T-helper 9 cell (primary cell): ENCODE data around the gene KLK1.
"Not testable (repeated sequence)": the region's sequence is repeated elsewhere in the genome, so short reads cannot be mapped to it uniquely, and the experiment has no call there.

Source experiments
- DNase-seq: peaks from one replicate; pipeline ENCODE4 v3.0.0-alpha.2; 2020

KLK1 gene

GRCh38 chr19:50791594-50792271 lies 31.9 kb downstream of the KLK1 start:
- DNase-seq = no peak

DNA sequence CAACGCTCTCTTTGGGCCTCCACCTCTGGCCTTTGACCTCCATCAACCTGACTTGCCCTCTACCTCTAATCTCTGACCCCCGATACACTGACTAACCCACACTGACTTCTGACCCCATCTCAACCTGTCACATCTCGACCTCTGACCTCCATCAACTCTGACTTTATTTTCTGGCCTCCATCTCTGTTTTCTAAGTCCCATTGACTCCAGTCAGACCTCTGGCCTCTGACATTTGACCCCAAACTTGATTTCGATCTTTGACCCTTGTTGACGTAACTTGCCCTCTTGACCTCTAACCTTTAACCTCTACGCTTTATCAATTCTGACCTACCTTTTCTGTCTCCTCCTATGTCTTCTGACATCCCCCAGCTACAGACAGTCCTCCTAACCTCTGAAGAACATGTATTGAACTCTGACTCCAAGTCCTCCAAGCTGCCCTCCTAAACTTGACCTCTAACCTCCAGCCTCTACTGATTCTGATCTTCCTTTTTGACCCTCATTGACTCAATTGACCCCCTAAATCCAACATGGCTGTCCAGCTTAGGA lies 32.6 kb downstream of the KLK1 start:
- no peak for DNase-seq

DNA sequence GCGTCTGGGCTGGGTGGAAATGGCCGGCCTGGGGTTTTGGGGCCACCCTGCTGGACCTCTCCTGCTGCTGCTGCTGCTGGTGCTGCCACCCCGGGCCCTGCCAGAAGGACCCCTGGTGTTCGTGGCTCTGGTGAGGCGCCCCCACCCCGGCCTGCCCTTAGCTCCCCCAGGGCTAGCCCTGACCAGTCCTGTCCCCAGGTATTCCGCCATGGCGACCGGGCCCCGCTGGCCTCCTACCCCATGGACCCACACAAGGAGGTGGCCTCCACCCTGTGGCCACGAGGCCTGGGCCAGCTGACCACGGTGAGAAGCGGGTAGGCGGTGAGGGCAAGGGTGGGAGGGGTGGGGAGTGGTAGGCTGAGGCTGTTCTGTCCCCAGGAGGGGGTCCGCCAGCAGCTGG lies 33.2 kb downstream of the KLK1 start, which contains the start of gene ACP4:
Gene ACP4 (plus strand): TSS at position 20 of the 400 bp plus-strand sequence. CDS start 0 bp downstream, at position 20.
- DNase-seq = no peak

GRCh38 chr19:50785329-50785728 lies 38.3 kb downstream of the KLK1 start:
- no peak for DNase-seq

DNA sequence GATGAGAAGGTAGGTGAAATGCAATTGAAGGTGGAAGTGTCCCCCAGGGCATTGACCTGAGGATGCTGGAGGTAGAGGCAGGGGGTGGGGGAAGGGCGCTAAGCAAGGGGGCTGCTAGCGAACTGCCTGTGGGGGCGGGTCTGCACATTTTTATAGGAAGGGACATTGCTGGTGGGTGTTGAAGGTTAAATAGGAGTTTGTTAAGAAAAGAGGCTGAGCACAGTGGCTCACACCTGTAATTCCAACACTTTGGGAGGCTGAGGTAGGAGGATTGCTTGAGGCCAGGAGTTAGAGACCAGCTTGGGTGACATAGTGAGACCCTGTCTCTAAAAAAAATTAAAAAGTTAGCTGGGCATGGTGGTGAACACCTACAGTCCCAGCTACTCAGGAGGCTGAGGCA lies 38.9 kb downstream of the KLK1 start:
- no peak for DNase-seq

DNA sequence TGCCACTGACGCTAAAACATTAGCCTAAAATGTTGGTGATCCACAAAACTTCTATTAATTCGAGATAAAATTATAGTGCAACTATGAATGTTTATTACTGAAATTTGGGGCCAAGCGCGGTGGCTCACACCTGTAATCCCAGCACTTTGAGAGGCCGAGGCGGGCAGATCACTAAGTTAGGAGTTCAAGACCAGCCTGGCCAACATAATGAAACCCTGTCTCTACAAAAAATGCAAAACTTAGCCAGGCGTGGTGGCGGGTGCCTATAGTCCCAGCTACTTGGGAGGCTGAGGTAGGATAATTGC lies 39.8 kb downstream of the KLK1 start:
- not testable (repeated sequence) for DNase-seq

- DNase-seq = no peak
Observed at GRCh38 chr19:50780753-50781435, 42.7 kb downstream of the KLK1 start.

DNA sequence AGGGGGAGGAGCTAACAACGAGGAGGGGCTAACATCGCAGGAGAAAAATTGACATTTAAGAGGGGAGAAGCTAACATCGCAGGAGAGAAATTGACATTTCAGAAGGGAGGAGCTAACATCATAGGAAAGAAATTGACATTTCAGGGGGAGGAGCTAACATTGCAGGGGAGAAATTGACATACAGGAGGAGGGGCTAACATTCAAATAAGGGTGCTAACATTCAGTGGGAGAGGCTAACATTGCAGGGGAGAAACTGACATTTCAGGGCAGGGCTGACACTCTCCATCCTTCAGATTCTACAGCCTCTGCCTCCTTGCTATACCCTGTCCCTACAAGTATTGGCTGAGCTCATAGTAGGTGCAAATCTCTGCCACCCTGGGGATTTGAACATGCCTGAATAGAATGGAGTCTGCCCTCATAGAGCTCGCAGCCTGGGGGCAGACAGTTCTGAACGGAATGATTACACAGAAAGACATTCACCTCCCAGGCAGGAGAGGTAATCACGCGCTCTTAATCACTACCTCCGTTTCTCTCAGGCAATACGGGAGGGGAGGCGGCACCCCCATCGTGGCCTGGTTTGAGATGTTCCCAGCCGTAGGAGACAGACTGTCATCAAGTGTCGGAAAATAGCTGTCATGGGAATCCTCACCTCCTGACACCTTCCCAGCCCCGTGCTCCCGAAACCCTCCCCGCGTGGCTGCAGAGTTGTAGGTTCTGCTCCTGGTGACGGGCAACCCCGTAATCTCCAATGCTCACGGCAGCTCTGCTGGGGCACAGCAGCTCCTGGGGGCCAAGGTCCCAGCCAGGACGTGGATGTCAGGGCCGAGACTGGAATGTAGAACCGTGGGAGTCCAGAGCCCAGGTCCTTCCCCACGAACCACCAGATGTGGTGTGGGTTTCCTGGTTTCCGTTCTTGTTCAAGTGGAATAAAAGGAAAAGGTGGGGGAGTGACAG lies 43.8 kb downstream of the KLK1 start:
- no peak for DNase-seq

- no peak for DNase-seq
Observed at GRCh38 chr19:50778906-50779430, 44.6 kb downstream of the KLK1 start.

DNA sequence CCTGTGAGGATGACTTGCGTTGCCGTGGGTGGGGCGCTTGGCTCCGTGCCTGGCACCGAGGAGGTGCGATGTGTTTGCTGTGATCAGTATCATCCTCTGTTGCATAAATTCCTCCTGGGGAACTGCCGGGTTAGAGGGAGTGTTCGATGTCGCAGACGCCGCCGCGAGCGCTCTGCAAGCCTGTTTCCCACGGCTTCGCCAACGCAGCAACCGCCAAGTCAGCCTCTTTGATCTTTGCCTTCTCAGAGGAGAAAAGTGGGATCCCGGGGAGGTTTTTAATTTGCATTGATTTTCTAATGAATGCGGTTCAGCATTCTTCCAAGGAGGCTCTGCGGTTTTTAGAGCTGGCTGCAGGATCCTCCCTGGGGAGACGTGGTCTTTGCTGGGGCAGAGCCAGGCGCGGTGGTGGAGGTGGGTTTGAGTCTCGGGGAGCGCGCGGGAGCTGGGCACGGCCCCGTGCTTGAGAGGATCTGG lies 45.7 kb downstream of the KLK1 start:
- no peak for DNase-seq

- no peak for DNase-seq
Observed at GRCh38 chr19:50777261-50777660, 46.3 kb downstream of the KLK1 start.

GRCh38 chr19:50776131-50776530 lies 47.5 kb downstream of the KLK1 start:
- no peak for DNase-seq

- DNase-seq = not testable (repeated sequence)
Observed at GRCh38 chr19:50773454-50773853, 50.1 kb downstream of the KLK1 start.

DNA sequence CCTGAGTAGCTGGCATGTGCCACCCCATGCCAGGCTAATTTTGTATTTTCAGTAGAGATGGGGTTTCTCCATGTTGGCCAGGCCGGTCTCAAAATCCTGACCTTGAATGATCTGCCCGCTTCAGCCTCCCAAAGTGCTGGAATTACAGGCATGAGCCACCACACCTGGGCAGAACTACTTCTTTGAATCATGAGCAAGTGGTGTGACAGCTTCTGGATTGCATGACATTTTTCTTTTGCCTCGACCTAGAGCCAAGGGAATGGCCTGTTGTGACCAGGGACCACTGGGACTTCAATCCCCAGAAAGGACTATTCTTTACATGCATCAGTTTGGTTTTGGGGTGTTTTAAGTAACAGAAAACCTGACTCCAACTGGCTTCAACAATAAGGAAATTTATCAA lies 50.7 kb downstream of the KLK1 start:
- DNase-seq = not testable (repeated sequence)

GRCh38 chr19:50772476-50772875 lies 51.1 kb downstream of the KLK1 start:
- no peak for DNase-seq

DNA sequence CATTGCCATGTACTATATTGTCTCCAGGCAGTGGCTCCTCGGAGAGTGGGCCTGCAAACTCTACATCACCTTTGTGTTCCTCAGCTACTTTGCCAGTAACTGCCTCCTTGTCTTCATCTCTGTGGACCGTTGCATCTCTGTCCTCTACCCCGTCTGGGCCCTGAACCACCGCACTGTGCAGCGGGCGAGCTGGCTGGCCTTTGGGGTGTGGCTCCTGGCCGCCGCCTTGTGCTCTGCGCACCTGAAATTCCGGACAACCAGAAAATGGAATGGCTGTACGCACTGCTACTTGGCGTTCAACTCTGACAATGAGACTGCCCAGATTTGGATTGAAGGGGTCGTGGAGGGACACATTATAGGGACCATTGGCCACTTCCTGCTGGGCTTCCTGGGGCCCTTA lies 52.7 kb downstream of the KLK1 start:
- DNase-seq = no peak

DNA sequence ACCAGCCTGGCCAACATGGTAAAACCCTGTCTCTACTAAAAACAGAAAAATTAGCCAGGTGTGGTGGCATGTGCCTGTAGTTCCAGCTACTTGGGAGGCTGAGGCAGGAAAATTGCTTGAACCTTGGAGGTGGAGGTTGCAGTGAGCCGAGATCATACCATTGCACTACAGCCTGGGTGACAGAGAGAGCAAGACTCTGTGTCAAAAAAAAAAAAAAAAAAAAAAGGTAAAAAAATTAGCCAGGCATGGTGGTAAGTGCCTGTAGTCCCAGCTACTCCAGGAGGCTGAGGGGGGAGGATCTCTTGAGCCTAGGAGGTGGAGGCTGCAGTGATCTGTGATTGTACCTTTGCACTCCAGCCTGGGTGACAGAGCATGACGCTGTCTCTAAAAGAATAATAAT lies 53.4 kb downstream of the KLK1 start, which contains the start of gene GPR32:
Gene GPR32 (plus strand): TSS at position 301 of the 400 bp plus-strand sequence. CDS start 137 bp downstream, outside the sequence.
- not testable (repeated sequence) for DNase-seq
